ENCODE results near the gene ADAMTS13. TPM values are rescaled to one million over a fixed set of nuclear protein-coding genes. Genes with fewer than 3 reads are reported as not detected.

The ADAMTS13 gene
- total RNA-seq, 1 donor from 2014 or later, result 3.5 TPM

GRCh38 chr9:133457233-133457632, 35.1 kb downstream of the ADAMTS13 start:
- no peak for TF ChIP-seq CTCF (IDR thresholded peaks at IDR 0.05)
- no peak for DNase-seq (ENCODE audit: low spot score in 2 of 2)

GRCh38 chr9:133457748-133458147, 35.6 kb downstream of the ADAMTS13 start:
- H3K9me3 ChIP-seq, result no peaks in the 10 kb centered on the region
- peaks cover 0 to 12% of the 10 kb centered on the region in 2 donors for H3K4me1 ChIP-seq
- no peaks in the 10 kb centered on the region for H3K36me3 ChIP-seq
- no peak for TF ChIP-seq CTCF (IDR thresholded peaks at IDR 0.05)
- no peak overlapping the region for H3K27ac ChIP-seq
- no peaks in the 10 kb centered on the region for H3K27me3 ChIP-seq
- no peak for DNase-seq (ENCODE audit: low spot score in 2 of 2)
- no peak overlapping the region for H3K4me3 ChIP-seq
- intact Hi-C loops (cut with DNase I), result loop anchor here (2.0 kb wide), 1 partner anchor 39 kb away; the partner anchor contains the start of gene REXO4

More at GRCh38 chr9:133457233-133457632, 35.1 kb downstream of the ADAMTS13 start:
- peaks cover 0 to 12% of the 10 kb centered on the region in 2 donors for H3K4me1 ChIP-seq
- H3K36me3 ChIP-seq, result no peaks in the 10 kb centered on the region
- no peak overlapping the region for H3K4me3 ChIP-seq
- no peaks in the 10 kb centered on the region for H3K27me3 ChIP-seq
- intact Hi-C loops (cut with DNase I), result no loop called here
- no peaks in the 10 kb centered on the region for H3K9me3 ChIP-seq
- no peak overlapping the region for H3K27ac ChIP-seq

DNA sequence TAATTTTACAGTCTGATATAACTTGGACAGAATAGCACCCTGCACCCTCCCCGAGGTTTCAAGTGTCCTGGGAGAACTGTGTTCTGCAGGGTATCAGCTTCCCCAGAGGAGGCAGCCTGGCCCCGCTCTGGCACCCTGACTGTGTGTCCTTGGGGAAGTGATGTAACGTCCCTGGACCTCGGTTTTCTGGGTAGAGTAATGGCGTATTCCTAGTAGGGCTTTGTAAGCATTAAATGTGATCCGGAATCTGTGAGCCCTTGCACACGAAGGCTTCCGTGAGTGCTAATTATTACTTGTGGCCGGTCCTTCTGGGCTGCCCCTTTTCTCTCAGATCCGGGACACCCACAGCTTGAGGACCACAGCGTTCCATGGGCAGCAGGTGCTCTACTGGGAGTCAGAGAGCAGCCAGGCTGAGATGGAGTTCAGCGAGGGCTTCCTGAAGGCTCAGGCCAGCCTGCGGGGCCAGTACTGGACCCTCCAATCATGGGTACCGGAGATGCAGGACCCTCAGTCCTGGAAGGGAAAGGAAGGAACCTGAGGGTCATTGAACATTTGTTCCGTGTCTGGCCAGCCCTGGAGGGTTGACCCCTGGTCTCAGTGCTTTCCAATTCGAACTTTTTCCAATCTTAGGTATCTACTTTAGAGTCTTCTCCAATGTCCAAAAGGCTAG, 36.6 kb downstream of the ADAMTS13 start:
- Histone ChIP-seq H3K27ac (peak overlapping the region; percentile 81 to 91), H3K27me3 (no peaks in the 10 kb centered on the region), H3K4me3 (peak overlapping the region; percentile 63 to 90), H3K36me3 (no peaks in the 10 kb centered on the region), H3K9me3 (no peaks in the 10 kb centered on the region), H3K4me1 (peaks cover 0 to 12% of the 10 kb centered on the region in 2 donors)
- TF ChIP-seq CTCF (IDR thresholded peaks at IDR 0.05), result no peak
- DNase-seq (ENCODE audit: low spot score in 2 of 2), result no peak
- intact Hi-C loops (cut with DNase I), result loop anchor here (1.0 to 2.0 kb wide), 4 partner anchors 21 to 110 kb away; partner anchors contain the start of genes MED22, REXO4, RPL7A and SLC2A6

DNA sequence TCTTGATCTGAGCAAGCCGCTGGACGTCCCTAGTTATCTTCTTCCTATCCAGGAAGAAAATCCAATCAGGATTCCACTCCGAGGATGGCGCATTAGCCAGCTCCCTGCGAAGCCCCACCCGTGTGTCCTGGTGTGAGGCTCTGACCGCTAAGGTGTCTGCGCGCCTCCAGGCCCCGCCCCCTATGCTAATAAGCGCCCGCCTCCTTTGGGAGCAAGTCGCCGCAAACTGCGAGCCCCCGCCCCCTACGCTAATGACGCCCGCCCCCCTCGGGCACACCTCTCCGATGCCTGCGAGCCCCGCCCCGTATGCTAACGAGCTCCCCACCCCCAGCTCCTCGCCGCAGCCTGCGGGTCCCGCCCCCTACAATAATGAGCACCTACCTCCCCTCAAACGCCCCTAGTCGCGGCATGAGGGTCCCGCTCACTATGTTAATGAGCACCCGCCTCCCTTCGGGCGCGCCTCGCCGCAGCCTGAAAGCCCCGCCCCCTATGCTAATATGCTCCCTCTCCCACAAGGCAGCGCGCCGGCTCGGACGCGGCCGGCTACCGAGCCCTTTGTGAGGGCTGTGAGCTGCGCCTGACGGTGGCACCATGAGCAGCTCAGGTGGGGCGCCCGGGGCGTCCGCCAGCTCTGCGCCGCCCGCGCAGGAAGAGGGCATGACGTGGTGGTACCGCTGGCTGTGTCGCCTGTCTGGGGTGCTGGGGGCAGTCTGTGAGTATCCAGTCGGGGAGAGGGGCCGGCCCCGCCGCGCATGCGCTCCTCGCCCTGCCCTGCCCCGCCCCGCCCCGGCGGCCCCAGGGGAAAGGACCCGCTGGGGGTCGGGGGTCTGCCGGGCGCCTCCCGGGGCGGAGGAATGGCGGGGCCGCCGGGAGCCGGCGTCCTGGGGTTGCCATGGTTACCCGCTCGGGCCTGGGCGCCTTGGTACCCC, 37.6 kb downstream of the ADAMTS13 start, which contains the start of gene CACFD1:
CACFD1 (plus strand) TSS at position 503 of the 929 bp plus-strand sequence; CDS start at position 592, 89 bp downstream.
- Histone ChIP-seq H3K27me3 (no peaks in the 10 kb centered on the region), H3K27ac (peak within 1 kb of the TSS; percentile 81 to 91), H3K36me3 (peaks cover under 1 to 3% of the 10 kb centered on the region in 2 donors), H3K4me1 (peaks cover 0 to 12% of the 10 kb centered on the region in 2 donors), H3K9me3 (no peaks in the 10 kb centered on the region), H3K4me3 (peak within 1 kb of the TSS; percentile 63 to 90)
- DNase-seq (ENCODE audit: low spot score in 2 of 2), result peak; percentile 88 to 98
- intact Hi-C loops (cut with DNase I), result loop anchor here (1.0 to 2.0 kb wide), 5 partner anchors 20 to 566 kb away; partner anchors contain the start of genes BRD3OS, MED22, REXO4 and RPL7A
- no peak for TF ChIP-seq CTCF (IDR thresholded peaks at IDR 0.05)

- H3K4me3 ChIP-seq, result peak overlapping the region; percentile 63 to 90
- peak overlapping the region; percentile 81 to 91 for H3K27ac ChIP-seq
- H3K36me3 ChIP-seq, result peaks cover 4 to 8% of the 10 kb centered on the region in 2 donors
- TF ChIP-seq CTCF (IDR thresholded peaks at IDR 0.05), result no peak
- no peaks in the 10 kb centered on the region for H3K27me3 ChIP-seq
- intact Hi-C loops (cut with DNase I), result loop anchor here (1.0 kb wide), 1 partner anchor 565 kb away; the partner anchor contains the start of gene BRD3OS
- peak; percentile 44 to 81 for DNase-seq (ENCODE audit: low spot score in 2 of 2)
- peaks cover 0 to 12% of the 10 kb centered on the region in 2 donors for H3K4me1 ChIP-seq
- no peaks in the 10 kb centered on the region for H3K9me3 ChIP-seq
These were observed 38.4 kb downstream of the ADAMTS13 start for GRCh38 chr9:133460405-133461175.
